K562 (cell line): ENCODE data around the gene PIK3CB. TPM values are rescaled to one million over a fixed set of nuclear protein-coding genes. Genes with fewer than 3 reads are reported as not detected.

ENCODE experiments used
- CCNT2 ChIP-seq: IDR thresholded peaks from 2 replicates; pipeline ENCODE4 v1.6.1; 2011; ENCODE audit warnings: borderline replicate concordance, low read depth, mild to moderate bottlenecking, moderate library complexity, mixed read lengths, low read length; ENCODE audit not compliant: insufficient read length; ENCODE audit errors: extremely low read depth
- ETV6 ChIP-seq, 3 experiments: fragments of 150-350 bp in 1 of 3; sonication (generic) in 1 of 3; formaldehyde crosslinking in 1 of 3; IDR thresholded peaks; 2 replicates each; pipeline versions ENCODE4 v1.6.1 to v1.8.0; 2014 to 2022; ENCODE audit warnings: borderline replicate concordance in 2 of 3, low read depth in 2 of 3, antibody characterized with exemption in 1 of 3, low read length in 1 of 3, mild to moderate bottlenecking in 1 of 3, missing genetic modification reagents in 1 of 3
- GTF2E2 ChIP-seq: fragments of 200-800 bp; sonication (Bioruptor generic); IDR thresholded peaks from 2 replicates; pipeline ENCODE4 v1.6.1; 2016; ENCODE audit warnings: missing genetic modification characterization, missing compliant biosample characterization
- HEY1 ChIP-seq: fragments of 250-450 bp; sonication (Bioruptor Pico); IDR thresholded peaks from 2 replicates; pipeline ENCODE4 v1.5.0; 2020; ENCODE audit warnings: mild to moderate bottlenecking, moderate library complexity, borderline replicate concordance
- NCOA6 ChIP-seq: fragments of 450-650 bp; IDR thresholded peaks from 2 replicates; pipeline ENCODE4 v1.6.1; 2017; ENCODE audit warnings: mild to moderate bottlenecking
- PHB2 ChIP-seq: fragments of 450-650 bp; IDR thresholded peaks from 2 replicates; pipeline ENCODE4 v1.6.1; 2017; ENCODE audit warnings: low read depth
- PHTF2 ChIP-seq: fragments of 250-450 bp; sonication (Bioruptor Pico); IDR thresholded peaks from 2 replicates; pipeline ENCODE4 v1.5.0; 2021; ENCODE audit warnings: mild to moderate bottlenecking
- SIN3A ChIP-seq, 2 experiments: fragments of 150-350 bp in 1 of 2; IDR thresholded peaks; 2 replicates each; pipeline ENCODE4 v1.6.1; 2011 to 2016; ENCODE audit warnings: borderline replicate concordance in 2 of 2, low read depth in 2 of 2, low read length in 2 of 2, mild to moderate bottlenecking in 2 of 2, moderate library complexity in 2 of 2; ENCODE audit not compliant: control insufficient read depth in 1 of 2
- SMAD1 ChIP-seq: fragments of 150-350 bp; IDR thresholded peaks from 2 replicates; pipeline ENCODE4 v1.6.1; 2014; ENCODE audit warnings: low read length, low read depth; ENCODE audit not compliant: partially characterized antibody
- SOX6 ChIP-seq: fragments of 450-650 bp; IDR thresholded peaks from 2 replicates; pipeline ENCODE4 v1.6.1; 2014; ENCODE audit warnings: mild to moderate bottlenecking
- THAP12 ChIP-seq: fragments of 250-450 bp; sonication (Bioruptor Pico); IDR thresholded peaks from 2 replicates; pipeline ENCODE4 v1.9.0; 2021; ENCODE audit warnings: mild to moderate bottlenecking, inconsistent platforms
- ZBTB17 ChIP-seq: fragments of 450-650 bp; formaldehyde crosslinking; IDR thresholded peaks from 2 replicates; pipeline ENCODE4 v1.4.0; 2020; ENCODE audit warnings: mild to moderate bottlenecking
- ZKSCAN3 ChIP-seq: fragments of 250-450 bp; sonication (Bioruptor Pico); IDR thresholded peaks from 2 replicates; pipeline ENCODE4 v1.4.0; 2020
- ZKSCAN8 ChIP-seq: fragments of 200-800 bp; sonication (Bioruptor generic); IDR thresholded peaks from 2 replicates; pipeline ENCODE4 v1.6.1; 2016; ENCODE audit warnings: missing genetic modification characterization, missing compliant biosample characterization
- ZNF384 ChIP-seq: IDR thresholded peaks from 2 replicates; pipeline ENCODE4 v1.6.1; 2012; ENCODE audit warnings: low read depth, low read length, improper control_type of control experiment
- ZZZ3 ChIP-seq: fragments of 450-650 bp; IDR thresholded peaks from 2 replicates; pipeline ENCODE4 v1.6.1; 2016; ENCODE audit warnings: antibody characterized with exemption, mild to moderate bottlenecking, moderate library complexity
- polyA plus RNA-seq, 8 experiments: library from polyadenylated mRNA; depleted of rRNA in 4 of 8; stranded (reverse) in 5 of 8; unstranded in 3 of 8; fragments of >200 nt; fragmentation: Nextera tagmentation in 2 of 8; fragmentation: Illumina TruSeq in 1 of 8; extraction: Ambion mirVana in 2 of 8; extraction: Trizol in 1 of 8; gene quantifications; 2 replicates each; pipeline versions ENCODE4 v1.2.1 to v1.2.3, GENCODE V29; 2011 to 2014; ENCODE audit warnings: inconsistent platforms in 1 of 8, missing spikeins in 1 of 8
- total RNA-seq, 7 experiments: library from RNA; depleted of rRNA in 6 of 7; stranded (reverse); fragments of >200 nt in 6 of 7; fragmentation: Illumina TruSeq in 2 of 7; extraction: Trizol in 2 of 7; gene quantifications; 2 replicates each; pipeline versions ENCODE4 v1.2.1 to v1.2.3, GENCODE V29; 2011 to 2021; ENCODE audit warnings: low replicate concordance in 1 of 7
- TF ChIP-seq, protein P1 (sequence below): fragments of 250-450 bp; sonication (Bioruptor Pico); IDR thresholded peaks from 2 replicates; pipeline ENCODE4 v1.8.0; 2021; ENCODE audit warnings: mild to moderate bottlenecking, moderate library complexity
- TF ChIP-seq, protein P2 (sequence below): fragments of 250-450 bp; sonication (Bioruptor Pico); IDR thresholded peaks from 2 replicates; pipeline ENCODE4 v1.8.0; 2022; ENCODE audit warnings: inconsistent platforms, mild to moderate bottlenecking, moderate library complexity, borderline replicate concordance
- TF ChIP-seq, protein P3 (sequence below): fragments of 250-450 bp; sonication (Bioruptor Pico); IDR thresholded peaks from 2 replicates; pipeline ENCODE4 v1.5.0; 2021; ENCODE audit warnings: mild to moderate bottlenecking, borderline replicate concordance

PIK3CB gene
- total and polyA plus RNA-seq, 9 of the 15 experiments (the other 6 are each of a cell fraction or from before 2014, with no cell fraction given), result 15.3 to 62.6 (median 28.3) TPM

GRCh38 chr3:138875754-138876664 is 41.3 kb upstream of the PIK3CB start (continued):
- TF ChIP-seq THAP12 (CRISPR knock-in tag), result no peak
- peak; percentile 98 for TF ChIP-seq SOX6
- peak; percentile 86 for TF ChIP-seq ZKSCAN8 (CRISPR knock-in tag)
- TF ChIP-seq, protein P1, sequence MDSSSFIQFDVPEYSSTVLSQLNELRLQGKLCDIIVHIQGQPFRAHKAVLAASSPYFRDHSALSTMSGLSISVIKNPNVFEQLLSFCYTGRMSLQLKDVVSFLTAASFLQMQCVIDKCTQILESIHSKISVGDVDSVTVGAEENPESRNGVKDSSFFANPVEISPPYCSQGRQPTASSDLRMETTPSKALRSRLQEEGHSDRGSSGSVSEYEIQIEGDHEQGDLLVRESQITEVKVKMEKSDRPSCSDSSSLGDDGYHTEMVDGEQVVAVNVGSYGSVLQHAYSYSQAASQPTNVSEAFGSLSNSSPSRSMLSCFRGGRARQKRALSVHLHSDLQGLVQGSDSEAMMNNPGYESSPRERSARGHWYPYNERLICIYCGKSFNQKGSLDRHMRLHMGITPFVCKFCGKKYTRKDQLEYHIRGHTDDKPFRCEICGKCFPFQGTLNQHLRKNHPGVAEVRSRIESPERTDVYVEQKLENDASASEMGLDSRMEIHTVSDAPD, result no peak
- TF ChIP-seq, protein P2, sequence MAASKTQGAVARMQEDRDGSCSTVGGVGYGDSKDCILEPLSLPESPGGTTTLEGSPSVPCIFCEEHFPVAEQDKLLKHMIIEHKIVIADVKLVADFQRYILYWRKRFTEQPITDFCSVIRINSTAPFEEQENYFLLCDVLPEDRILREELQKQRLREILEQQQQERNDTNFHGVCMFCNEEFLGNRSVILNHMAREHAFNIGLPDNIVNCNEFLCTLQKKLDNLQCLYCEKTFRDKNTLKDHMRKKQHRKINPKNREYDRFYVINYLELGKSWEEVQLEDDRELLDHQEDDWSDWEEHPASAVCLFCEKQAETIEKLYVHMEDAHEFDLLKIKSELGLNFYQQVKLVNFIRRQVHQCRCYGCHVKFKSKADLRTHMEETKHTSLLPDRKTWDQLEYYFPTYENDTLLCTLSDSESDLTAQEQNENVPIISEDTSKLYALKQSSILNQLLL (CRISPR knock-in tag), result no peak
- 0 out of 2 replicates have a peak, but pooled peaks have one; percentile 51 for TF ChIP-seq NCOA6
- 0 out of 2 replicates have a peak, but pooled peaks have one; percentile 11 for TF ChIP-seq PHTF2 (CRISPR knock-in tag)
- no peak for TF ChIP-seq SIN3A (IDR thresholded peaks at IDR 0.05; ENCODE audit: borderline replicate concordance in 2 of 2, control insufficient read depth in 1 of 2, low read depth in 2 of 2, low read length in 2 of 2)
- peak; percentile 96 for TF ChIP-seq GTF2E2 (tag)
- TF ChIP-seq ZNF384, result peak; percentile 45; the same call in 1 of the 2 replicates
- peak; percentile 93 for TF ChIP-seq SMAD1
- TF ChIP-seq ZKSCAN3 (CRISPR knock-in tag), result no peak
- TF ChIP-seq PHB2, result peak; percentile 97
- TF ChIP-seq ETV6 (IDR thresholded peaks at IDR 0.05; ENCODE audit: borderline replicate concordance in 1 of 2, low read depth in 2 of 2, low read length in 1 of 2), result peak in 1 of 2 experiments; percentile 81; a peak in 3 of 4 replicates
- no peak for TF ChIP-seq ETV6 (CRISPR knock-in tag; IDR thresholded peaks at IDR 0.05; ENCODE audit: borderline replicate concordance)
- peak; percentile 72 for TF ChIP-seq CCNT2
- TF ChIP-seq ZBTB17 (CRISPR knock-in tag), result no peak
- TF ChIP-seq HEY1, result no peak
- TF ChIP-seq, protein P3, sequence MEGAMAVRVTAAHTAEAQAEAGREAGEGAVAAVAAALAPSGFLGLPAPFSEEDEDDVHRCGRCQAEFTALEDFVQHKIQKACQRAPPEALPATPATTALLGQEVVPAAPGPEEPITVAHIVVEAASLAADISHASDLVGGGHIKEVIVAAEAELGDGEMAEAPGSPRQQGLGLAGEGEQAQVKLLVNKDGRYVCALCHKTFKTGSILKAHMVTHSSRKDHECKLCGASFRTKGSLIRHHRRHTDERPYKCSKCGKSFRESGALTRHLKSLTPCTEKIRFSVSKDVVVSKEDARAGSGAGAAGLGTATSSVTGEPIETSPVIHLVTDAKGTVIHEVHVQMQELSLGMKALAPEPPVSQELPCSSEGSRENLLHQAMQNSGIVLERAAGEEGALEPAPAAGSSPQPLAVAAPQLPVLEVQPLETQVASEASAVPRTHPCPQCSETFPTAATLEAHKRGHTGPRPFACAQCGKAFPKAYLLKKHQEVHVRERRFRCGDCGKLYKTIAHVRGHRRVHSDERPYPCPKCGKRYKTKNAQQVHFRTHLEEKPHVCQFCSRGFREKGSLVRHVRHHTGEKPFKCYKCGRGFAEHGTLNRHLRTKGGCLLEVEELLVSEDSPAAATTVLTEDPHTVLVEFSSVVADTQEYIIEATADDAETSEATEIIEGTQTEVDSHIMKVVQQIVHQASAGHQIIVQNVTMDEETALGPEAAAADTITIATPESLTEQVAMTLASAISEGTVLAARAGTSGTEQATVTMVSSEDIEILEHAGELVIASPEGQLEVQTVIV (CRISPR knock-in tag), result no peak
- no peak for TF ChIP-seq ZZZ3
